AG09309 (cell line): ENCODE measurements around the gene TMPRSS4.

Source experiments
- DNase-seq: peaks from one replicate; pipeline ENCODE4 v3.0.0-alpha.2; 2010; ENCODE audit warnings: low read depth
- H3K4me3 ChIP-seq: 2 replicates; pipeline ENCODE4 v1.5.1; 2011; ENCODE audit warnings: mild to moderate bottlenecking, low read depth, low read length, moderate library complexity; ENCODE audit not compliant: control insufficient read depth
- CTCF ChIP-seq: IDR thresholded peaks from 2 replicates; pipeline ENCODE4 v1.5.1; 2011; ENCODE audit warnings: mild to moderate bottlenecking, low read depth, low read length, inconsistent platforms; ENCODE audit not compliant: insufficient read depth, control insufficient read depth; ENCODE audit errors: missing control alignments

TMPRSS4 gene

GRCh38 chr11:118095493-118095892 is 18.6 kb downstream of the TMPRSS4 start:
- no peak for TF ChIP-seq CTCF
- DNase-seq: no peak
- no peak overlapping the region for H3K4me3 ChIP-seq

- DNase-seq: no peak
- no peak overlapping the region for H3K4me3 ChIP-seq
- no peak for TF ChIP-seq CTCF
Measured at GRCh38 chr11:118095967-118096367, 19.1 kb downstream of the TMPRSS4 start.

- H3K4me3 ChIP-seq: no peak overlapping the region
- no peak for TF ChIP-seq CTCF
- DNase-seq: no peak
Measured at GRCh38 chr11:118098996-118099837, 22.3 kb downstream of the TMPRSS4 start.

GRCh38 chr11:118099838-118100556 is 23.1 kb downstream of the TMPRSS4 start:
- TF ChIP-seq CTCF: no peak
- H3K4me3 ChIP-seq: no peak overlapping the region
- no peak for DNase-seq

GRCh38 chr11:118100691-118101232 is 23.9 kb downstream of the TMPRSS4 start:
- no peak for TF ChIP-seq CTCF
- DNase-seq: no peak
- no peak overlapping the region for H3K4me3 ChIP-seq

GRCh38 chr11:118102721-118103261 is 25.9 kb downstream of the TMPRSS4 start:
- no peak overlapping the region for H3K4me3 ChIP-seq
- DNase-seq: no peak
- TF ChIP-seq CTCF: no peak
